Embryonic facial prominence (tissue), 1 donor: ENCODE data around the gene CAPZB.

Source experiments
- DNase-seq: peaks from one replicate; pipeline ENCODE4 v3.0.0-alpha.2; 2016; ENCODE audit errors: extremely low spot score

CAPZB gene

DNA sequence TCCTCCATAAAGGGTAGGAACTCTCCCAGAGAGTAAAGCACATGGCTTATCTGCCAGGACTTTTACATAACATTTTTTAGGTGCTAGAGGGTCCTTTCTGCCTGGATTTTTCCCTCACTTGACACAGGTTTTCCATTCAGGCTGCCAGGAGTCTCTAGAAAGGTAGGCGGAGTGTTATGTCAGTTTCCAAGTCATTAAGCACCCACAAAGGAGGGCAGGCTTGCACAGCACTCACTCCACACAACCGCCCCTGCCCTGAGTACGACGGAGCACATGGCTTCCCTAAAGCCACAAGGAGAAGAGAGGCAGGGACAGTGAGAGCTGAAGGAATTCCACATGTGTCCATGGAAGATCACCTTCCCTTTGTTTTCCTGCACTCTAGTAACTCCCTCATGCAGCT lies 55.7 kb downstream of the CAPZB start:
- no peak for DNase-seq

- DNase-seq: no peak
Observed at GRCh38 chr1:19427087-19427781, 58.1 kb downstream of the CAPZB start.

GRCh38 chr1:19426294-19427086 lies 58.8 kb downstream of the CAPZB start:
- no peak for DNase-seq

GRCh38 chr1:19425646-19426239 lies 59.6 kb downstream of the CAPZB start:
- DNase-seq: no peak

GRCh38 chr1:19424651-19425570 lies 60.4 kb downstream of the CAPZB start:
- no peak for DNase-seq

- DNase-seq: no peak
Observed at GRCh38 chr1:19423130-19423529, 62.2 kb downstream of the CAPZB start.

GRCh38 chr1:19421365-19421764 lies 64.0 kb downstream of the CAPZB start:
- no peak for DNase-seq

- no peak for DNase-seq
Observed at GRCh38 chr1:19420606-19421005, 64.7 kb downstream of the CAPZB start.

DNA sequence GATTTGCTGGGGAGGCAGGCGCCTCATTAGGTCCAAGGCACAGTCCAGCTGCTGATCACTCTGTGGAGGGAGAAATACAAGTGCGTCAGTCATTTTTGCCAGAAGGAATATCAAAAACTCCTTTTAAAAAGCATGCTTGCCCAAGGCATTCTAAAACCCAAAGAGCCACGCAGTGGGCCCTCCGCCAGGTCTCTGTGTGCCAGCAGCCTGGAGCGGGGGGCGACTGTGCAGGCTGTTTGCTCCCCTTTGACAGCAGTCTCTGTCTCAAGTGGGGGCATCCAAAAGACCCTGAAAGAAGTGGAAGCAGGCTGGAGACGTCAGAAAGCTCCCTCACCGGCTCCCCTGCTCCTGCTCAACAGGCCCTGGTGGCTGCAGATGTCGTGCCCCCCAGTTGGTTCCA lies 65.6 kb downstream of the CAPZB start:
- DNase-seq: no peak

- no peak for DNase-seq
Observed at GRCh38 chr1:19418503-19418971, 66.8 kb downstream of the CAPZB start.

DNA sequence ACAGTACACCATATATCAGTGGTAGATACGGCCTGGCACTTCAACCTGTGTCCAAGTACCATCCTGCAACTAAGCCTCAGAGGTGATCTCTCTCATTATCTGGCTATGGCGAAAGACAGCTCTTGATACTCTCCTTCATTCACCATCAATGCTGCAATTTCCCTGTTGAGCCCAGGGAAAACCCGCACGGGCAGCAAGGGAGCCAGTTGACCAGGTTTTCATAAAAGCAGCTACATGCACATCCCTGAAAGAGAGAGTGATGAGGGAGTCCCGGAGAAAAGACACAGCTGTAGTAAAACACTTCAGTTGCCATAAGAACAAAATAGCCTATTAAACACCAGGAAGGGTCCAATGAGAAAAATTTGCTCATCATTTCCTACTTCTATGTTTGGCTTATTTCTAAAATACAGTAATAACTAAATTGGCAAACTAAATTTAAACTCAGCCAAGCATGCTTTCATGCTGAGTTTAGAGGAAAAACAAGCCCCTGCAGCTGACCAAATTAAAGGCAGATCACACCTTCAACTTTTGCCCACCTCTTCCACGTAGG lies 68.3 kb downstream of the CAPZB start:
- no peak for DNase-seq

- no peak for DNase-seq
Observed at GRCh38 chr1:19416145-19416544, 69.2 kb downstream of the CAPZB start.

- no peak for DNase-seq
Observed at GRCh38 chr1:19414515-19415121, 70.7 kb downstream of the CAPZB start.

DNA sequence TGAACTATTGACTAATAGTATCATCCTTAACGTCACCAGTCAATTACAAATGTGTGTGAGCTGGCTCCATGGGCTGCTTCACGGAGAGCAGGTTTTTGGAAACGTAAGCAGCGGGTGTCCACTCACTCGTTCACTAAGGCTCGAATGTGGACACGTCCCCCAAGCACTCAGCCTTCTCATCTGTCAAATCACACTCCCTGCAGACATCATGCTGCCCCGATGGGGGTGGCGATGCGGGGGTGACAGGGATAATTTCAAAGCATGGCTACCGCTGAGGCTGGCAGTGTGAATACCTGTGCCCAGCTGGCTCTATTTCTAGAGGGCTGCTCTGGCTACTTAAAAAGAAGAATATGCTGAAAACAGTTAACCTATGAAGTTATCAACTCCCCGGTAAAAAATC lies 71.3 kb downstream of the CAPZB start:
- no peak for DNase-seq

DNA sequence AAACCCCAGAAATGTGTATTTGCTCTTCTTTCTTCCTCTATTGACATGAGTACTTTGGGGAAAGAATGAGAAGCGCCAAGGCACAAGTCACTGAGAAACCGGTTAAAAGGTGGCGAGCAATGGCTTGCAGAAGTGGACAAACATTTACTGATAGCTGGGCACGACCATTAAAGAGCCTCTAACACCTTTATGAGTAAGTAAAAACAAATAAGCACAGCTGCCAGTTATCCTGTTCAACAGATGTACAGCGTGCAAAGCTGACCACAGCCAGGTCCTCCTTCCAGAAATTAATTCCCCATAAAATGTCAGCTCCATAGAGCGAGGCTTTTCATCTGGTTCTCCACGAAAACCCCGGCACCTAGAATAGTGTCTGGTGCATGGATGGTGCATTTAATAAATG lies 72.7 kb downstream of the CAPZB start:
- no peak for DNase-seq

DNA sequence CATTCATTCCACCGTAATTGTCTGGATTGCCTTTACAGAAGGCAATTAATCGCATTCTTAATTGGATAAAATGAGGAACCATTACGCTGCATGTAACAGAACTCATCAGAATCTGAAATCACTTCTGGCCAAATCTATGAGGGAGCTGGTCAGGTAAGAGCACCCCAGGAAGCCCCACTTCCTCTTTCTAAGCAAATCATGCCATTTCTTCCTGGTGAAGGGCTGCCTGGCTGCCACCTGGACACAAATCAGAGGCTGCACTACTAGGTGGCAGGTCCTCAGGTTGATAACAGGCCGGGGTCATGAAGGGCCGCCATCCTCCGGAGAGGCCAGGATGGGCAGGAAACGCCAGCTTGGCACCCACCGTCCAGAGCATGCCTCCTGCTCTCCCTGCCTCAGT lies 73.7 kb downstream of the CAPZB start:
- DNase-seq: no peak

DNA sequence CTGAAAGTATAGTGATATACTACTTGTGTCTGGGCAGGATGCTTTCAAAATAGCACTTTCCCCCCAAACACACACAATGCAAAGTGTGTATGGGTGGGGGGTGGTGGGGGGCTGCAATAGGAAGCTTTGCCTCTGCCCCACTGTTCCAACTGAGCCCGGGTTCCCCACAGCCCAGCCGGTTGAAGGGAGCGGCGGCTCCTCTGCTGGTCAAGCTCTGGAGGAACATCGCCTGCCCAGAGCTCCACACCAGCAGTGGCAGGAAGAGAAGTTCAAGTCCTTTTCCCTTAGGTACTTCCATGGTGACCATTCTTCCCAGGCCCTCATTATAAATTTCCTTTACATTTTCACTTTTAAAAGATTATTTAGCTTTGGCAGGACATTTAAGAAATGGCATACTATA lies 74.9 kb downstream of the CAPZB start:
- no peak for DNase-seq

GRCh38 chr1:19409477-19410341 lies 75.6 kb downstream of the CAPZB start:
- no peak for DNase-seq

DNA sequence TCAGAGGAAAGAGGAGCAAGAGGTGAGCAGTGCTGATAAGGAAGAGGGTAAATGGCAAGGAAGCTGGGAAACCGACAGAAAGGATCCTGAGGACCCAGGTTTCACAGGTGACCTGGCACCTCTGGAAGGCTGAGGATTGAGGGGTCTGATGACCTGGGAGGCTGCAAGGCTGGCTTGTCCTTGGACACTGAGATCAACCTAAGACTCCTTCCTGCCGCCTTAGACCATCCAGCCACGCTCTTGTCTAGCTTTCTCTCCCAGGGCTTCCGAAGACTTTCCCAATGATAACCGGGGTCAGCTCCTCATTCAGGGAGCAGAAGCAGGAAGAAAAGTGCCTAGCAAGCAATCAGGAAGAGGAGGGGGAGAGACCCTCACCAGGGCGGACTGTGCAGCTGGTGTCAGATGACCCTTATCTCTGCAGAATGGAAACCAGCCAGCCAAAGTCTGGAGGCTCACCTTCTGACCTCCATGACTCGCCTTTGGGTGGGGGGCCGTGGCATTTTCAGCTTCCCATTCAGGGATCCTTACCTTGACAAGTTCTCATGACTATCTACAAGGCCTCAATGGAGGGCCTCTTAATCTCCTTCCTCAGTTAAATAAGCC lies 77.7 kb downstream of the CAPZB start:
- DNase-seq: no peak

DNA sequence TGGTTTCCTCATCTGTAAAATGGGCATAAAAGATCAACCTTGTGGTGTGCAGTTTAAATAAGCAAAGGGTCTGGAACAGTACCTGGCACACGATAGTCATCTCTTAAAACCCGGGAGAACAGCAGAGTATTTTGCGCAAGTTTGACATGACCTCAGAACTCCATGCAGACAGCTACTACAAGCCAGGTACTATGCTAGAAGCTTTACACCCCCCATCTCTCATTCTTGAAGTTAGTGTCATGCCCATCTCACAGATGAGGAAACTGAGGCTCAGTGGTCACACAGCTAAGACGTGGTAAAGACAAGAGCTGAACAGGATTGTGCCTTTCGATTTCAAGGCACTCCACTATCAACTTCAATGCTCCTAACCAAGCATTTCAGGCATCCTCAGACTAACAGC lies 78.7 kb downstream of the CAPZB start:
- no peak for DNase-seq
